ENCODE measurements around the gene THBD. TPM values are rescaled to one million over a fixed set of nuclear protein-coding genes. Genes with fewer than 3 reads are reported as not detected.

The THBD gene
- total RNA-seq, 4 donors from 2014 or later = 39.7 to 329 (median 241) TPM

DNA sequence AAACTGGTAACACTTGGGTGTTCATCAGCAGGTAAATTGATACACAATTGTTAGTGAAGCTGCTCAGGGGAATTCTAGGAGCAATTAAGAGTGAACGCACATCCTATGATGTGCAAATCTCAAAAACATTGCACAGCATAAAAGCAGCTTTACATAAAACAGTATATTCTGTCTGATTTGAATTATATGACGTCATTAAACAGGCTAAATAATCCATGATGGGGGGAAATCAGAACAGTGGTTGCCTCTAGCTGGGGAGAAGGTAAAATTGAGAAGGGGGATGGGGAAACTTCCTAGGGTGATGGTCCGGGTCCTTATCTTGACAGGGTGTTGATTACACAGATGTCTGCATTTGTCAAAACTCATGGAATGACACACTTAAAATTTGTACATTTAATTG, 17.3 kb upstream of the THBD start:
- Histone ChIP-seq H3K4me1 (peaks cover 7% of the 10 kb centered on the region), H3K27ac (no peak overlapping the region), H3K36me3 (no peaks in the 10 kb centered on the region), H3K27me3 (no peaks in the 10 kb centered on the region), H3K4me3 (no peak overlapping the region), H3K9me3 (no peaks in the 10 kb centered on the region)
- WGBS = 94% methylated on average over 3 of the region's 3 CpGs
- DNase-seq (ENCODE audit: low spot score in 2 of 2) = no peak
- TF ChIP-seq POLR2AphosphoS5 (IDR thresholded peaks at IDR 0.05) = no peak
- TF ChIP-seq POLR2A (IDR thresholded peaks at IDR 0.05) = no peak
- TF ChIP-seq, protein P1, sequence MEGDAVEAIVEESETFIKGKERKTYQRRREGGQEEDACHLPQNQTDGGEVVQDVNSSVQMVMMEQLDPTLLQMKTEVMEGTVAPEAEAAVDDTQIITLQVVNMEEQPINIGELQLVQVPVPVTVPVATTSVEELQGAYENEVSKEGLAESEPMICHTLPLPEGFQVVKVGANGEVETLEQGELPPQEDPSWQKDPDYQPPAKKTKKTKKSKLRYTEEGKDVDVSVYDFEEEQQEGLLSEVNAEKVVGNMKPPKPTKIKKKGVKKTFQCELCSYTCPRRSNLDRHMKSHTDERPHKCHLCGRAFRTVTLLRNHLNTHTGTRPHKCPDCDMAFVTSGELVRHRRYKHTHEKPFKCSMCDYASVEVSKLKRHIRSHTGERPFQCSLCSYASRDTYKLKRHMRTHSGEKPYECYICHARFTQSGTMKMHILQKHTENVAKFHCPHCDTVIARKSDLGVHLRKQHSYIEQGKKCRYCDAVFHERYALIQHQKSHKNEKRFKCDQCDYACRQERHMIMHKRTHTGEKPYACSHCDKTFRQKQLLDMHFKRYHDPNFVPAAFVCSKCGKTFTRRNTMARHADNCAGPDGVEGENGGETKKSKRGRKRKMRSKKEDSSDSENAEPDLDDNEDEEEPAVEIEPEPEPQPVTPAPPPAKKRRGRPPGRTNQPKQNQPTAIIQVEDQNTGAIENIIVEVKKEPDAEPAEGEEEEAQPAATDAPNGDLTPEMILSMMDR (IDR thresholded peaks at IDR 0.05) = no peak
- TF ChIP-seq EP300 (IDR thresholded peaks at IDR 0.05) = no peak

DNA sequence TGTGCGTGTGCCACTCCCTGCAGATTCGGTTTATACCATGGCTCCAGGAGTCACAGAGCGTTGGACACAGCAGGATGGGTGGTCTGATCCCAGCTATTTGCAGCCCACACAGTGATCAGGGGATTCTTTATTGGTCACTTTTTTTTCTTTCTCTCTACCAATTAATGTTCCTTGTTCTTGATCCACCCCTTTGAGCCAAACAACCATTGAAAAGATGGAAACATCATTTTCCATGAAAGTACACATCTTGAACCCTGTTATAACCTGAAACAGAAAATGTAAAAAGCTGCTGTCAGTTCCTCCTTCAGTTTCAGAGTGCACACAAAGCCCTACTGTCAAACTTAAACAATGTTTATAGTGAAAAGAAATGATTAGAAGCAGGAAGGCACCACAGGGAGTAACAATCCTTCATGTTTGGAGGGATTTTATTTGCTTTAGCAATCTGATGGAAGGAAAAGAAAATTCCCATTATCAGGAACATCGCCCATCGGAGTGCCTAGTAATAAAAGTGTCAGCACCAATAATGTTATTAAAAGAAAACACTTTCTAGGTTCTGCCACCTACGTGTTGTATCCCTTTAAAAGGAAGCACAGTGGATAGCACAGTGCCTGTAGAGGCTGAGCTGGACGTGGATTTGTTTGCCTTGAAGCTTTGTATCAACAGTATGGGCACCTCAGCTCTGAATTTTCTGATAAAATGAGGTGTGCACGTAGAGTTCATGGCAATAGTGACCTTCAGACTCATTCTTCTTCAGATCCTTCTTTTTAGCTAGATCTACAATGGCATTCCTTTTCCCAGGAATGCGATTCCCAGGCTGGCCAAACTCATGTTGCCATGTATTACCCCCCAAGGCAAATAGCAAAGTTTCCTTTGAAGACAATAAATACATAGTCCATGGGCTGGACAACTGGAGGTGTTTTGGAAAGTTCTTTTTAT, 16.1 kb upstream of the THBD start:
- no peaks in the 10 kb centered on the region for H3K9me3 ChIP-seq
- H3K4me1 ChIP-seq = peaks cover 17% of the 10 kb centered on the region
- H3K27me3 ChIP-seq = no peaks in the 10 kb centered on the region
- no peaks in the 10 kb centered on the region for H3K36me3 ChIP-seq
- no peak for TF ChIP-seq EP300 (IDR thresholded peaks at IDR 0.05)
- TF ChIP-seq, protein P1 (IDR thresholded peaks at IDR 0.05) = no peak
- no peak for TF ChIP-seq POLR2A (IDR thresholded peaks at IDR 0.05)
- TF ChIP-seq POLR2AphosphoS5 (IDR thresholded peaks at IDR 0.05) = no peak
- DNase-seq (ENCODE audit: low spot score in 2 of 2) = no peak
- H3K4me3 ChIP-seq = no peak overlapping the region
- no peak overlapping the region for H3K27ac ChIP-seq
- 81% methylated on average over 9 of the region's 9 CpGs for WGBS

DNA sequence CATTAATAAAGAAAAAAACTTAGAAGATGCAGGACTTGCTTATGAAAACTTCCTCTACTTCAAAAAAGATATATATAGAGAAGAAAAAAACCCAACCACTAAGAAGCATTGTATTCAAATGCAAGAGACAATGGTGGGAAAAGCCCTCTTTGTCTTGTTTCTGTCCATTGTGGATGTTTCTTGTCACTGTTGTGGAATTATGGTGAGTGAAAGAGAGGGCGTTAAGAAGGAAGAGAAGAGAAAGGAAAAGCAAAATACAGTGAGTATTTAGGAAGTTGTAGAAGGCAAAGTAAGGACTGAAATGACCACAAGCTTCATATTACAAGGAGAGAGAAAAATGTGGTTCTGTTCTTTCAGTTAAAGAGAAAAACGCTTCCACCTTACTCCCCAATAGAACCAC, 14.1 kb upstream of the THBD start:
- WGBS = 73% methylated on average over 2 of the region's 2 CpGs
- no peaks in the 10 kb centered on the region for H3K27me3 ChIP-seq
- no peaks in the 10 kb centered on the region for H3K9me3 ChIP-seq
- H3K27ac ChIP-seq = no peak overlapping the region
- no peaks in the 10 kb centered on the region for H3K36me3 ChIP-seq
- no peak overlapping the region for H3K4me3 ChIP-seq
- DNase-seq (ENCODE audit: low spot score in 2 of 2) = no peak
- no peak for TF ChIP-seq POLR2AphosphoS5 (IDR thresholded peaks at IDR 0.05)
- TF ChIP-seq, protein P1 (IDR thresholded peaks at IDR 0.05) = no peak
- TF ChIP-seq POLR2A (IDR thresholded peaks at IDR 0.05) = no peak
- no peak for TF ChIP-seq EP300 (IDR thresholded peaks at IDR 0.05)
- peaks cover 17% of the 10 kb centered on the region for H3K4me1 ChIP-seq

DNA sequence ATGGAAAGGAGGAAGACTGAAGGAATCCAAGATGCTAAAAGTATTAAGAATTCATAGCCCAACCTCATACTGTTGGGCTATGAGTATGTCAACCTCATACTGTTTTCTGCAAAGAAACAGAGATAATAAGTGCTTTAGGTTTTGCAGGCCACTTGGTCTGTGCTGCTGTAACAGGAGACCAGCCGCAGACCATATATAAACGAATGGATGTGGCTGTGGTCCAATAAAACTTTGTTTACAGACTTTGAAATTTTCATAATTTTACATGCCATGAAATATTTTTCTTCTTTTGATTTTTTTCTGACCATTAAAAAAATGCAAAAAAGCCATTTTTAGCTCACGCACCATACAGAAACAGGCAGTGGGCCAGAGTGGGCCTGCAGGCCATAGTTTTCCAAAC, 13.7 kb upstream of the THBD start:
- H3K27ac ChIP-seq = no peak overlapping the region
- peaks cover 17% of the 10 kb centered on the region for H3K4me1 ChIP-seq
- no peaks in the 10 kb centered on the region for H3K27me3 ChIP-seq
- H3K4me3 ChIP-seq = no peak overlapping the region
- DNase-seq (ENCODE audit: low spot score in 2 of 2) = no peak
- no peak for TF ChIP-seq POLR2AphosphoS5 (IDR thresholded peaks at IDR 0.05)
- no peak for TF ChIP-seq EP300 (IDR thresholded peaks at IDR 0.05)
- TF ChIP-seq, protein P1 (IDR thresholded peaks at IDR 0.05) = no peak
- no peak for TF ChIP-seq POLR2A (IDR thresholded peaks at IDR 0.05)
- WGBS = 81% methylated on average over 3 of the region's 3 CpGs
- H3K9me3 ChIP-seq = no peaks in the 10 kb centered on the region
- no peaks in the 10 kb centered on the region for H3K36me3 ChIP-seq

DNA sequence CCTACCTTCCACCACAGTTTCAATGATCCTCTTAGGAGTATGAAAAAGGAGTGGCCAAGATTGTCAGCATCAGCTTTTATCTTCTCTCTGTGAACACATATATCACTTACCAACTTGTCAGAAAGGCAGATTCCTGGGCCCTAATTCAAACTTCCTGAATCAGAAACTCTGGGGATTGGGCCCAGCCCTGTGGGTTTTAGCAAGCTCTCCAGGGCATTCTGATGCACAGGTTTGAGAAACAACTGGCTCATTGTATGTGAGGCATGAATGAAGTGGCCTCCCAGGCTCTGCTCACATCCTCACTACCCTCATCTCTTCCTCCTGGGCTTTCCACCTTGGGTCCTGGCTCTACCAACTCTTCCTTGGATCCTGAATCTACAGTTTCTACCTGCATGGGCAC, 13.2 kb upstream of the THBD start:
- no peaks in the 10 kb centered on the region for H3K27me3 ChIP-seq
- H3K36me3 ChIP-seq = no peaks in the 10 kb centered on the region
- H3K27ac ChIP-seq = no peak overlapping the region
- no peak for TF ChIP-seq POLR2AphosphoS5 (IDR thresholded peaks at IDR 0.05)
- no peak for TF ChIP-seq POLR2A (IDR thresholded peaks at IDR 0.05)
- no peak for TF ChIP-seq EP300 (IDR thresholded peaks at IDR 0.05)
- TF ChIP-seq, protein P1 (IDR thresholded peaks at IDR 0.05) = no peak
- no peak for DNase-seq (ENCODE audit: low spot score in 2 of 2)
- H3K4me1 ChIP-seq = peaks cover 17% of the 10 kb centered on the region
- H3K9me3 ChIP-seq = no peaks in the 10 kb centered on the region
- H3K4me3 ChIP-seq = no peak overlapping the region
